K562 (cell line): ENCODE results near the gene GPR107.

Experiments
- ESRRA ChIP-seq: fragments of 450-650 bp; IDR thresholded peaks from 2 replicates; pipeline ENCODE4 v1.6.1; 2014; ENCODE audit warnings: low read depth, mild to moderate bottlenecking, moderate library complexity, borderline replicate concordance
- EZH2 ChIP-seq: IDR thresholded peaks from 2 replicates; pipeline ENCODE4 v1.6.1; 2012; ENCODE audit warnings: low read depth, mild to moderate bottlenecking, inconsistent platforms, low read length, borderline replicate concordance
- HNRNPK ChIP-seq: fragments of 200-400 bp; formaldehyde crosslinking; IDR thresholded peaks from one replicate; pipeline ENCODE4 v1.6.1; 2018; ENCODE audit warnings: mild to moderate bottlenecking, low read depth, low read length; ENCODE audit not compliant: poor library complexity, severe bottlenecking
- KLF6 ChIP-seq: fragments of 250-450 bp; sonication (Bioruptor Pico); IDR thresholded peaks from 2 replicates; pipeline ENCODE4 v1.4.0; 2020; ENCODE audit warnings: mild to moderate bottlenecking, moderate library complexity, borderline replicate concordance
- U2AF1 ChIP-seq: fragments of 200-400 bp; formaldehyde crosslinking; optimal IDR thresholded peaks from 2 replicates; pipeline ENCODE3; 2017; ENCODE audit warnings: mild to moderate bottlenecking, low read depth, low read length, moderate library complexity
- TF ChIP-seq, protein P1 (sequence below): sonication (generic); formaldehyde crosslinking; IDR thresholded peaks from 2 replicates; pipeline ENCODE4 v1.8.1; 2022; ENCODE audit warnings: missing genetic modification reagents
- TF ChIP-seq, protein P2 (sequence below), 3 experiments: IDR thresholded peaks in 2 of 3; conservative IDR thresholded peaks in 1 of 3; 2 replicates each; pipeline ENCODE4 v1.5.1; 2011 to 2012; ENCODE audit warnings: low read length in 3 of 3, mild to moderate bottlenecking in 3 of 3, control low read depth in 2 of 3, improper control_type of control experiment in 1 of 3, inconsistent platforms in 1 of 3, low read depth in 1 of 3, mixed read lengths in 1 of 3, moderate library complexity in 1 of 3; ENCODE audit not compliant: insufficient read depth in 2 of 3
- TF ChIP-seq, protein P3 (sequence below), 2 experiments: fragments of 450-650 bp in 1 of 2; sonication (generic) in 1 of 2; formaldehyde crosslinking in 1 of 2; IDR thresholded peaks in 1 of 2; conservative IDR thresholded peaks in 1 of 2; 2 replicates each; pipeline versions ENCODE4 v1.6.1 to v1.8.1; 2016 to 2023; ENCODE audit warnings: mild to moderate bottlenecking in 2 of 2, moderate library complexity in 2 of 2, inconsistent platforms in 1 of 2, missing genetic modification reagents in 1 of 2

DNA sequence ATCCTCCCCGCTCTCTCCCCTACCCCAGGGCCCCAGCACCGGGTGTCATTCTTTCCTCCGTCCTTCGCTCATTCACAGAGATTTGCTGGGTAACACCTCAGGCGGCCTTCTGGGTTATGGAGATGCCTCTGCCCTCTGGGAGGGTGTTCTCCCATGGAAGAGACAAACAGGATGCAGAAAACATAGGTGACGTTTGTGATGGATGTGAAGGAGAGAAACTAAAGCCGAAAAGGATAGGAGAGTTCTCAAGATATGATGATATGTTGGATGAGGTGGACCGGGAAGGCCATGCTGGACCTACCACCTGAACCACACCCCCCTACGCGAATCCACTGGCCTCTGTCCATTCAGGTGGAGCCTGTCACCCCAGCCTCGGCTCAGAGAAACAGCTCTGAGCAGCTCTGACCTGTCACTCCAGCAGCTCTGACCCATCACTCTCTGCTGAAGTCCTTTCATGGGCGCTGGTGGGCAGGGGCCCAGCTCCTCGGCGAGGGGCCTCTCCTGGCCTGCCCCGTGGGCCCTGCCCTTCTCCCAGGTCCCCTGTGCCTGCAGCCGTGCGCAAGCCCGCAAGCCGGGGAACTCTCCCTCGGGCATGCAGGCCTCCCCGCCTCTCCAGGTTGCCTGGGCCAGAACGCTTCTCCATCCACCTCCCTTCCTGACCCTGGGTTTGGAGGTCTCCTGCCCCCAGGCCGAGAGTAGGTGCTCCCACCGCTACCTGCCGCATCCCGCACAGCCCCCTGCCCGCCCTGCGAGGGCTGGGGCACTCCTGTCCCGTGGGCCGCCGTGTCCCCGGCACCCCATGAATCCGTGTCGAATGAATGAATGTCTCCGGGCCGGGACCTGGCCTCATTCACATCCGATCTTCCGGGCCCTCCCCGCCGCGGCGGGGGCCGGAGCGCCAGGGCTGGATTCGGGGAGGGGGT lies 117.8 kb downstream of the GPR107 start:
- TF ChIP-seq ESRRA (no peak), EZH2 (no peak), HNRNPK (no peak), KLF6 (no peak), U2AF1 (no peak)
- TF ChIP-seq, protein P1, sequence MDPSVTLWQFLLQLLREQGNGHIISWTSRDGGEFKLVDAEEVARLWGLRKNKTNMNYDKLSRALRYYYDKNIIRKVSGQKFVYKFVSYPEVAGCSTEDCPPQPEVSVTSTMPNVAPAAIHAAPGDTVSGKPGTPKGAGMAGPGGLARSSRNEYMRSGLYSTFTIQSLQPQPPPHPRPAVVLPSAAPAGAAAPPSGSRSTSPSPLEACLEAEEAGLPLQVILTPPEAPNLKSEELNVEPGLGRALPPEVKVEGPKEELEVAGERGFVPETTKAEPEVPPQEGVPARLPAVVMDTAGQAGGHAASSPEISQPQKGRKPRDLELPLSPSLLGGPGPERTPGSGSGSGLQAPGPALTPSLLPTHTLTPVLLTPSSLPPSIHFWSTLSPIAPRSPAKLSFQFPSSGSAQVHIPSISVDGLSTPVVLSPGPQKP (CRISPR knock-in tag): no peak
- TF ChIP-seq, protein P2, sequence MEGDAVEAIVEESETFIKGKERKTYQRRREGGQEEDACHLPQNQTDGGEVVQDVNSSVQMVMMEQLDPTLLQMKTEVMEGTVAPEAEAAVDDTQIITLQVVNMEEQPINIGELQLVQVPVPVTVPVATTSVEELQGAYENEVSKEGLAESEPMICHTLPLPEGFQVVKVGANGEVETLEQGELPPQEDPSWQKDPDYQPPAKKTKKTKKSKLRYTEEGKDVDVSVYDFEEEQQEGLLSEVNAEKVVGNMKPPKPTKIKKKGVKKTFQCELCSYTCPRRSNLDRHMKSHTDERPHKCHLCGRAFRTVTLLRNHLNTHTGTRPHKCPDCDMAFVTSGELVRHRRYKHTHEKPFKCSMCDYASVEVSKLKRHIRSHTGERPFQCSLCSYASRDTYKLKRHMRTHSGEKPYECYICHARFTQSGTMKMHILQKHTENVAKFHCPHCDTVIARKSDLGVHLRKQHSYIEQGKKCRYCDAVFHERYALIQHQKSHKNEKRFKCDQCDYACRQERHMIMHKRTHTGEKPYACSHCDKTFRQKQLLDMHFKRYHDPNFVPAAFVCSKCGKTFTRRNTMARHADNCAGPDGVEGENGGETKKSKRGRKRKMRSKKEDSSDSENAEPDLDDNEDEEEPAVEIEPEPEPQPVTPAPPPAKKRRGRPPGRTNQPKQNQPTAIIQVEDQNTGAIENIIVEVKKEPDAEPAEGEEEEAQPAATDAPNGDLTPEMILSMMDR (IDR thresholded peaks at IDR 0.05 in 2 of 3, conservative IDR thresholded peaks at IDR 0.05 in 1 of 3; ENCODE audit: insufficient read depth in 2 of 3, low read depth in 1 of 3, low read length in 3 of 3): no peak
- TF ChIP-seq, protein P3, sequence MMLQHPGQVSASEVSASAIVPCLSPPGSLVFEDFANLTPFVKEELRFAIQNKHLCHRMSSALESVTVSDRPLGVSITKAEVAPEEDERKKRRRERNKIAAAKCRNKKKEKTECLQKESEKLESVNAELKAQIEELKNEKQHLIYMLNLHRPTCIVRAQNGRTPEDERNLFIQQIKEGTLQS (IDR thresholded peaks at IDR 0.05): no peak
- TF ChIP-seq, protein P3 (CRISPR knock-in tag; conservative IDR thresholded peaks at IDR 0.05): no peak
